Fibroblast of skin of scalp (primary cell): ENCODE measurements around the gene DNM3.
"Not testable (repeated sequence)": the region's sequence is repeated elsewhere in the genome, so short reads cannot be mapped to it uniquely, and the experiment has no call there.

Source experiments
- DNase-seq: peaks from one replicate; pipeline ENCODE4 v3.0.0-alpha.2; 2013

Gene DNM3

GRCh38 chr1:172043900-172044299 is 202.6 kb downstream of the DNM3 start:
- DNase-seq, result no peak

DNA sequence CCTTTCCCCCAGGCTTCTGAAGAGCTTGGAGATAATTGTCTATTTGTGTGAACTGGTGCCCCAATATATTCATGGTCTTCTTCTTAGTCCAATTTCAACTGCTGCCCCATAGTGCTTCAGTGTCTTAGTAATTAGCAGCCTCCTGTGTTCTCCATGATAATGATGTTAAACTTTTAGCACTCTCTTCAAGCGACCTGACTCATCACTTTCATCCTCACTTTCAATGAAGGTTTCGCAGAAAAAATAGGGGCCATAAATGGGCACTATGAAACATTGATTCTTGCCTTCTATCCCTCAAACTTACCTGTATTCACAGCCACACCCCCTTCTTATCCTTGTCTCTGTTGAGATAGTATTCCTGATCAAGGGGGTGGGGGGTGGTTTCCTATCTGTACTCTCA is 210.6 kb downstream of the DNM3 start:
- DNase-seq, result no peak

GRCh38 chr1:172054172-172054571 is 212.9 kb downstream of the DNM3 start:
- no peak for DNase-seq

- DNase-seq, result not testable (repeated sequence)
Measured at GRCh38 chr1:172055816-172056419, 214.6 kb downstream of the DNM3 start.

- no peak for DNase-seq
Measured at GRCh38 chr1:172068334-172068733, 227.0 kb downstream of the DNM3 start.

GRCh38 chr1:172069051-172069450 is 227.8 kb downstream of the DNM3 start:
- no peak for DNase-seq

DNA sequence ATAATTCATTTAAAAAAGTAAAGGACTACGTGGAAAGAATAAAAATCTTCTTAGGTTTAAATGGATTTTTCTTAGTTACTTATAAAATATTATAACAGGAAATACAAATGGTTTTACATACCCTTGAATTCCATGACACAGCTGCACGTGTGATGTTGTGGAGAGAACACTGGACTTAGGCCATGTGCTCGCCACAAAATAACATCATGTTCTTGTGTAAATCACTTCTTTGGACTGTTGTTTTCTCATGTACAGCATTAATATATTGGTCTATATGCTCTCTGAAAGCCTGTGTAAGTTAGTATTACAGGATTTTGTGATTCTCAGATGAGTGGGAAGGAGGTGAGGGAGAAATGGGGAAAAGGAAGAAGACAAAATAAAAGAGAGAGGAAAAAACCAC is 228.2 kb downstream of the DNM3 start:
- DNase-seq, result peak; percentile 7

- DNase-seq, result no peak
Measured at GRCh38 chr1:172070055-172070454, 228.8 kb downstream of the DNM3 start.

- DNase-seq, result no peak
Measured at GRCh38 chr1:172071746-172072145, 230.4 kb downstream of the DNM3 start.

GRCh38 chr1:172079859-172080258 is 238.6 kb downstream of the DNM3 start:
- not testable (repeated sequence) for DNase-seq

GRCh38 chr1:172083191-172083590 is 241.9 kb downstream of the DNM3 start:
- DNase-seq, result peak; percentile 54

GRCh38 chr1:172084876-172085275 is 243.6 kb downstream of the DNM3 start:
- DNase-seq, result peak; percentile 23

- no peak for DNase-seq
Measured at GRCh38 chr1:172085317-172085716, 244.0 kb downstream of the DNM3 start.

GRCh38 chr1:172086137-172086536 is 244.8 kb downstream of the DNM3 start:
- no peak for DNase-seq

DNA sequence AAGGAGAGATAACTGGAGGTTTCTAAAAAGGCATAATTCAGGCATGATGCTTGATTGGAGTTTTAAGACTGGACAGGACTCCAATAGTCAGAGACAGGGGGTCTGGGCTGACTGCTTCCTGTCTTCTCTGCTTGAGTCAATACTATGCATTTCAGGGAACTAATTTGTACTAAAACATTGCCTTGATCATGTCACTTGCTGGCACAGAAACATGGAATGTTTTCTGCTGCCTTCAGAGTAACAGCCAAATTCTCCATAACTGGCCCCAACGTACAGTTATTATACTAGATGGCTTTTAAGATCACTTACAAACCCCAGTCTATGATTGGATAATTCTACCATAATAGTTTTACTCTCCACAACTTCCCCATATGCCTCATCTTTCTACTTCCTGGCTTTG is 247.0 kb downstream of the DNM3 start:
- no peak for DNase-seq

DNA sequence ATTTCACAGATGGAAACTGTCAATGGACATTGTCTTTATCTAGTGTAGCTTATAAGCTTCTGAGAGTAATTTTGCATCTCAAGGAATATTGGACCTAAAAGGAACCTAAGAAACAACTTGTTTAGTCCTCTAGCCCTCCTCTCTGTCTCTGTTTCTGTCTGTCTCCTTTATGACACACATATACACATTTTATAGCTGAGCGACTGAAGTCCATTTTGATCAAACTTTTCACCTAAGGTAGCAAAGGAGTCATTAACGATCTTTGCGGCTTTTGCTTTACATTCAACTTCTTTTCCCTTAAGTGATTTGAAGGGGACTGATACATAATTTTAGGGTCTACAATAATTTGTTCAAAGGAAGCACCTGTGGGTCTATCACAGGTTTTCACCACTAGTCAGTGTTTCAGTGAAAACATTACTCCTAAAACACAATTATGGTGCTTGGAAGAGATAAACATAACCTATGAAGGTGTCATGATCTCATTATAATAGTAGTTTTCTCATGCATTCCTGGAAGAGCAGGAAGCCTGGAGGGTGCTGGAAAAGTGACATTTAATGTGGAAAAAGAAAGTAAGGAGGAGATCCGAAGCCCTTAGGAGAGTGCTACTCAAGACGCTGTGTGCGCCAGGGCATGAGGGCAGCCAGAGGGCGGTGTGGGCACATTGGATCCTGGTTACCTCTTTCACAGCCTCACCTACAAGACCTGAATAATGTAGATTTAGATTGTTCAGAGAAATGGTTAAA is 248.6 kb downstream of the DNM3 start:
- DNase-seq, result peak; percentile 51

- DNase-seq, result no peak
Measured at GRCh38 chr1:172090511-172090817, 249.2 kb downstream of the DNM3 start.

- no peak for DNase-seq
Measured at GRCh38 chr1:172095846-172096245, 254.5 kb downstream of the DNM3 start.

GRCh38 chr1:172105230-172105629 is 263.9 kb downstream of the DNM3 start:
- DNase-seq, result no peak

DNA sequence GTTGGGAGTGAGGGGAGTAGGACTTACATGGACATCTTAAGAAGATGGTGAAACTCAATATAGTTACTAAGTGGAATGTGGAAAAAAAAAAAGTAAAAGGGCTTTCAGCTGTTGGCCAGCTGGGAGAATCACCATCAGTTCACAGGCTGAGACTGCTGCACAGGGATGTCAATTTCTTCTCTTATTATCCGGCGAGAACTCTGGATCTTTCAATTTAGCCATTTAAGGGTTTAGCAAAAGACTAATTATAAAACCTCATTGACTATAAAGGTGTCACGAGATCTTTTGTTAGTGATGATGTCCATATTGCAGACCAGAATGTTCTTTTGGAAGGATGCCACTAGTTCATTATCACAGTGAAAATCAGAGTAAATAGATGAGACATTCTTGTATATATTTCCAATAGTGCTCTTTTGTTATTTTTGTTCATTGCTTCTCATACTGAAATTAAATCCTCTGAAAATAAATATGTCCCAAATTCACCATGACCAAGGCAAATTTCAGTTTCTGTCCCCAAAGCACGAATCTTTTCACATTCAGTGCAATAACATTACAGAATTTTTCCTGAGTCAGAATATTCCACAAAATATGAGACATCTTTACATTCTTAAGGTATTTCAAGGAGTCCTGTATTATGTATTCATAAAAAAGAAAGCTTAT is 266.1 kb downstream of the DNM3 start:
- DNase-seq, result no peak

- DNase-seq, result peak; percentile 70
Measured at GRCh38 chr1:172108161-172108893, 267.0 kb downstream of the DNM3 start.

- peak; percentile 74 for DNase-seq
Measured at GRCh38 chr1:172109359-172109758, 268.1 kb downstream of the DNM3 start.

GRCh38 chr1:172112576-172112975 is 271.3 kb downstream of the DNM3 start:
- DNase-seq, result no peak
